DMS 273 (cell line): ENCODE measurements around the gene ADGRD2.
"Not testable (repeated sequence)": the region's sequence is repeated elsewhere in the genome, so short reads cannot be mapped to it uniquely, and the experiment has no call there.

Experiments used
- DNase-seq: peaks from one replicate; lab custom pipeline; 2025; ENCODE audit not compliant: unreplicated experiment; lab: John Stamatoyannopoulos, UW

ADGRD2 gene

GRCh38 chr9:124450241-124450924 lies at the start of gene ADGRD2:
TSS of gene ADGRD2 (plus strand) at chr9:124450451. CDS start at chr9:124451667, 1,216 bp downstream.
- DNase-seq: peak; percentile 82

GRCh38 chr9:124403246-124403645 lies 47.0 kb upstream of the ADGRD2 start:
- DNase-seq: no peak

- no peak for DNase-seq
Measured at GRCh38 chr9:124409410-124409809, 40.8 kb upstream of the ADGRD2 start.

- DNase-seq: peak; percentile 23
Measured at GRCh38 chr9:124410321-124410913, 39.8 kb upstream of the ADGRD2 start.

GRCh38 chr9:124411514-124412227 lies 38.6 kb upstream of the ADGRD2 start:
- DNase-seq: no peak

GRCh38 chr9:124412228-124412575 lies 38.0 kb upstream of the ADGRD2 start:
- DNase-seq: no peak

GRCh38 chr9:124414612-124415011 lies 35.6 kb upstream of the ADGRD2 start:
- peak; percentile 36 for DNase-seq

- DNase-seq: peak; percentile 99
Measured at GRCh38 chr9:124415102-124415851, 35.0 kb upstream of the ADGRD2 start, which contains the start of gene PSMB7. TSS of gene PSMB7 (minus strand) at chr9:124415442. CDS start at chr9:124415425, 17 bp downstream.

- peak; percentile 30 for DNase-seq
Measured at GRCh38 chr9:124415852-124416484, 34.3 kb upstream of the ADGRD2 start.

GRCh38 chr9:124419832-124420489 lies 30.3 kb upstream of the ADGRD2 start:
- peak; percentile 27 for DNase-seq

GRCh38 chr9:124420991-124421543 lies 29.2 kb upstream of the ADGRD2 start:
- DNase-seq: peak; percentile 80

GRCh38 chr9:124423155-124423554 lies 27.1 kb upstream of the ADGRD2 start:
- no peak for DNase-seq

- DNase-seq: no peak
Measured at GRCh38 chr9:124423591-124423990, 26.7 kb upstream of the ADGRD2 start.

GRCh38 chr9:124425733-124426132 lies 24.5 kb upstream of the ADGRD2 start:
- not testable (repeated sequence) for DNase-seq

GRCh38 chr9:124426361-124426760 lies 23.9 kb upstream of the ADGRD2 start:
- no peak for DNase-seq

GRCh38 chr9:124427281-124427680 lies 23.0 kb upstream of the ADGRD2 start:
- no peak for DNase-seq

- DNase-seq: peak; percentile 61
Measured at GRCh38 chr9:124428751-124429529, 21.3 kb upstream of the ADGRD2 start.

GRCh38 chr9:124429530-124429867 lies 20.8 kb upstream of the ADGRD2 start:
- DNase-seq: peak; percentile 74

- no peak for DNase-seq
Measured at GRCh38 chr9:124436320-124436719, 13.9 kb upstream of the ADGRD2 start.
